PFSK-1 (cell line): ENCODE results near the gene EIF3D.

Experiments
- POLR2AphosphoS5 ChIP-seq: IDR thresholded peaks from 2 replicates; pipeline ENCODE4 v1.6.1; 2012; ENCODE audit warnings: low read depth, mild to moderate bottlenecking, control low read depth, low read length, moderate library complexity
- REST ChIP-seq, 2 experiments: IDR thresholded peaks; 2 replicates each; pipeline versions ENCODE4 v1.6.1 to v1.8.0; 2011 to 2012; ENCODE audit warnings: low read depth in 2 of 2, low read length in 2 of 2, control low read depth in 1 of 2, inconsistent platforms in 1 of 2, mild to moderate bottlenecking in 1 of 2, moderate library complexity in 1 of 2; ENCODE audit not compliant: insufficient read depth in 1 of 2

GRCh38 chr22:36569999-36570398, 41.0 kb upstream of the EIF3D start:
- TF ChIP-seq POLR2AphosphoS5 (no peak), REST (IDR thresholded peaks at IDR 0.05; ENCODE audit: insufficient read depth in 1 of 2, low read depth in 2 of 2, low read length in 2 of 2) (no peak)
